NCI-H1048 (cell line): ENCODE results near the gene COPS8.
A peak's percentile ranks its signal among the peaks of the same experiment; 100 is the strongest.

Experiments
- DNase-seq: peaks from one replicate; lab custom pipeline; 2025; lab: John Stamatoyannopoulos, UW

Gene COPS8

GRCh38 chr2:237064203-237065070 is 21.3 kb upstream of the COPS8 start:
- no peak for DNase-seq

GRCh38 chr2:237065071-237065377 is 20.7 kb upstream of the COPS8 start:
- DNase-seq, result no peak

GRCh38 chr2:237066396-237066795 is 19.3 kb upstream of the COPS8 start:
- no peak for DNase-seq

GRCh38 chr2:237068005-237068576 is 17.6 kb upstream of the COPS8 start:
- no peak for DNase-seq

- peak; percentile 5 for DNase-seq
Observed at GRCh38 chr2:237072067-237072931, 13.4 kb upstream of the COPS8 start.

GRCh38 chr2:237073552-237073951 is 12.1 kb upstream of the COPS8 start:
- DNase-seq, result no peak

- no peak for DNase-seq
Observed at GRCh38 chr2:237074211-237074993, 11.3 kb upstream of the COPS8 start.

GRCh38 chr2:237075749-237076599 is 9.7 kb upstream of the COPS8 start:
- DNase-seq, result no peak

GRCh38 chr2:237081596-237081995 is 4.1 kb upstream of the COPS8 start:
- no peak for DNase-seq

- no peak for DNase-seq
Observed at GRCh38 chr2:237083026-237083425, 2.7 kb upstream of the COPS8 start.

- DNase-seq, result no peak
Observed at GRCh38 chr2:237084444-237084843, 1.2 kb upstream of the COPS8 start.

- DNase-seq, result no peak
Observed at GRCh38 chr2:237090906-237091305, 5.2 kb downstream of the COPS8 start.

GRCh38 chr2:237091779-237092436 is 6.2 kb downstream of the COPS8 start:
- no peak for DNase-seq

GRCh38 chr2:237092506-237092905 is 6.8 kb downstream of the COPS8 start:
- DNase-seq, result no peak

GRCh38 chr2:237092920-237093781 is 7.5 kb downstream of the COPS8 start:
- DNase-seq, result no peak

GRCh38 chr2:237096201-237096600 is 10.5 kb downstream of the COPS8 start:
- DNase-seq, result no peak

- DNase-seq, result no peak
Observed at GRCh38 chr2:237096911-237097310, 11.2 kb downstream of the COPS8 start.

GRCh38 chr2:237097326-237097910 is 11.7 kb downstream of the COPS8 start:
- no peak for DNase-seq
